Measurements from ENCODE around the gene TGM1. TPM values are rescaled to one million over a fixed set of nuclear protein-coding genes. Genes with fewer than 3 reads are reported as not detected.

Gene TGM1
- total RNA-seq, 1 experiment from 2014 or later, result 2.9 TPM

GRCh38 chr14:24269910-24270536, 7.0 kb upstream of the TGM1 start:
- H3K9ac ChIP-seq (ENCODE audit: extremely low read depth, insufficient read length, low read length), result no peak overlapping the region
- Mint-ChIP-seq H3K36me3 (ENCODE audit: insufficient read depth in 1 of 3, low read depth in 3 of 3) (peaks cover 3 to 21% (median 14%) of the 10 kb centered on the region in 3 experiments; a peak in 5 of 7 replicates), H3K27me3 (ENCODE audit: low read depth) (no peaks in the 10 kb centered on the region), H3K4me1 (peaks cover 12 to 14% of the 10 kb centered on the region in 2 experiments), H3K4me3 (peak overlapping the region; percentile 83 to 86; a peak in 3 of 5 replicates), H3K9me3 (no peaks in the 10 kb centered on the region), H3K27ac (no peak overlapping the region)
- H3K56ac ChIP-seq (ENCODE audit: insufficient read length, low read depth, low read length), result no peak overlapping the region
- H3K9me3 ChIP-seq (ENCODE audit: control insufficient read depth, low read depth, low read length), result no peaks in the 10 kb centered on the region
- H2BK12ac ChIP-seq (ENCODE audit: insufficient read length, low read depth, low read length), result no peak overlapping the region
- no peaks in the 10 kb centered on the region for H3K79me2 ChIP-seq (ENCODE audit: insufficient read depth, low read length)
- WGBS (ENCODE audit: extremely low coverage, insufficient read length, low lambda C conversion rate), result no CpG with 5 or more reads among the region's 14 CpGs
- H3K23ac ChIP-seq (ENCODE audit: insufficient read length, low read depth, low read length), result no peak overlapping the region
- peak overlapping the region; percentile 69 for H3K4me2 ChIP-seq (ENCODE audit: insufficient read depth, insufficient read length, low read length)
- no peaks in the 10 kb centered on the region for H4K20me1 ChIP-seq (ENCODE audit: control insufficient read depth, insufficient read depth, insufficient read length)
- no peaks in the 10 kb centered on the region for H3K79me1 ChIP-seq (ENCODE audit: insufficient read depth, low read depth, low read length, poor library complexity, severe bottlenecking)
- no peak for TF ChIP-seq CTCF (conservative IDR thresholded peaks at IDR 0.05)
- no peak overlapping the region for H4K5ac ChIP-seq (ENCODE audit: insufficient read length, low read depth, low read length)
- no peak overlapping the region for H3K27ac ChIP-seq (ENCODE audit: insufficient read length, low read depth, low read length)
- no peaks in the 10 kb centered on the region for H3K4me1 ChIP-seq (ENCODE audit: insufficient read depth, low read length)
- no peak overlapping the region for H3K14ac ChIP-seq (ENCODE audit: insufficient read depth, low read length)
- no peak overlapping the region for H4K8ac ChIP-seq (replicated peaks; ENCODE audit: insufficient read length, low read depth, low read length)
- no peak overlapping the region for H2BK5ac ChIP-seq (ENCODE audit: insufficient read length, low read length)
- no peak overlapping the region for H2AK5ac ChIP-seq (ENCODE audit: insufficient read length, low read length)
- no peak overlapping the region for H3K4ac ChIP-seq (ENCODE audit: low read depth, low read length)
- H3K27me3 ChIP-seq (ENCODE audit: insufficient read depth, low read length), result no peaks in the 10 kb centered on the region
- DNase-seq, result no peak
- no peak overlapping the region for H2AFZ ChIP-seq (ENCODE audit: low read length)
- H3K23me2 ChIP-seq (ENCODE audit: insufficient read length, low read depth, low read length, poor library complexity, severe bottlenecking), result peaks cover 8% of the 10 kb centered on the region
- no peak overlapping the region for H2BK20ac ChIP-seq (ENCODE audit: low read depth, low read length, poor library complexity, severe bottlenecking)
- no peak overlapping the region for H2BK15ac ChIP-seq (ENCODE audit: low read depth, low read length)
- no peak overlapping the region for H2BK120ac ChIP-seq (ENCODE audit: low read depth, low read length, poor library complexity, severe bottlenecking)
- H3K18ac ChIP-seq (ENCODE audit: insufficient read length, low read depth, low read length), result no peak overlapping the region
- H4K91ac ChIP-seq (ENCODE audit: insufficient read length, low read depth, low read length), result no peak overlapping the region
- H3T11ph ChIP-seq (ENCODE audit: low read length), result no peak overlapping the region
